GM12874 (cell line): Measurements from ENCODE around the gene ANKS3.

Experiments used
- CTCF ChIP-seq: IDR thresholded peaks from 2 replicates; pipeline ENCODE4 v1.5.1; 2011; ENCODE audit warnings: low read depth, mild to moderate bottlenecking, control low read depth, low read length, moderate library complexity; ENCODE audit not compliant: insufficient read depth

Gene ANKS3

DNA sequence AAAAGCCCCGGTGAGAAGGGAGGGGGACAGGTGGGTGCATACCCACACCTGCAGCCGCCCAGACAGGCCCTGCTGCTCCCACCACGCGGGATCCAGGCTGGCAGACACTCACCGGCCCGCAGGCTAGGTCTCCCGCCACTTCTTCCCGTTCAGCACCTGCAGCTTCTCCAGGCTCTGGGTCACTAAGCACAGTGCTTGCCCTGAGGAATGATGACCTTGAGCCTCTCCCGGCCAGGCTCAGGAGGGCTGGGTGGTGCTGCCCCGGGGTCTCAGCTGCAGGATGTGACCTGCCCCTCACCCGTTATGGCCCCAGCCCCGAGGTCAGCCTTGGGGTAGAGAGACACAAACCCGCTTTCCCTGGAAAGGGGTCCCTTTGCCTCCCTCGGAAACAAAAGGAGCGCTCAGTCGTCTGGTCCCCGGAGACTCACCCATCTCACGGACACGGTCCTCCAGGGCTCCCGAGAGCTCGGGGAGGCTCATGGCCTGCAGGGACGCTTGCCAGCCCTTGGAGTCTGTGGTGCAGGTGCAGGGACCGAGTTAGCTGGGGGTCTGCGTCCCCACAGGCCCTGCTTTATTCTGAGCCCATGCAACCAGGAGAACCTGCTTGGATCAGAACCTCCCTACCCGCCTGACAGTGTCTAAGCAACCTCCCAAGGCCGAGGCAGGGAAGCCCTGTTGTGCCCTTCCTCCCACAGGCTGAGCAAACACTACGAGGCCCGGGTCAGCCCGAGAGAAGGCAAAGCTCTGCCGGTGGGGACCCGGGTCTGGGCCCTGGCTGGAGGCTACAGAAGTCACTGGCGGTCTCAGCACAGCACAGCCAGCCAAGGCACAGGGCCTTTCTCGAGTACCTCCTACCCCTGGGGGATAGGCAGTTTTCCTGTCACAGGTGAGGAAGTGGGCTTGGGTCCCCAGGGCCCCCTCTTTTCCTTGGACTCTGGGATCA is 36.9 kb downstream of the ANKS3 start:
- TF ChIP-seq CTCF = no peak

GRCh38 chr16:4696172-4696904 is 37.7 kb downstream of the ANKS3 start:
- no peak for TF ChIP-seq CTCF

DNA sequence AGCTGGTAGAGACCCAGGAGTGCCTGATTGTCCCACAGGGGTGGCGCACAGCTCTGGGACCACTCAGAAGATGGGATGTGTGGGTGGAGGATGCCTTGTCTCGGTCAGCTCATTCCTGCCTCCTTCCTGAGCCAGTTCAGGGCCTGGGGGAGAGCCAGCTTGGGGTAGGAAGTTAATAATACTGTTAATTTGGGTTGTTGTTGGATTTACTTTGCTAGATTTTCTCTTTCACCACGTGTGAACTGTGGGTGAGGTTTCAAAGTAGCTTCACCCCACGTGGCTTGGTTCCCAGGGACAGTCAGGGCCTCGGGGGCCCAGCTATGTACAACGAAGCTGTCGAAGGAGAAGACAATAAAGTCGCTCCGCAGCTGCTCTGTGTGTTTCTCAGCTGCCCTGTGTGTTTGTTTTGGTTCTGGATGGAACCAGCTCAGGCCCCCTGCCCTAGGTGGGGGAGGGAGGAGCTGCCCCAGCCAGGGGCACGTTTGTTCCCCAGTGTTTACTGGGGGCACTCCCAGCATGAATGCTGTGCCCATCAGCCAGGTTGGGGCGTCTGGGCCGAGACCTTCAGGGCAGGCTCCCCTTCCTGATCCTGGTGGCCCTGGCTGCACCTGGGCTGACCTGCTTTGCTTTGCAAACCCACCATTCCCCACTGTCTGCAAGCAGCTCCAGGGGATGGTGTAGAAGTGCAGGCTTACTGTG is 38.4 kb downstream of the ANKS3 start:
- no peak for TF ChIP-seq CTCF

DNA sequence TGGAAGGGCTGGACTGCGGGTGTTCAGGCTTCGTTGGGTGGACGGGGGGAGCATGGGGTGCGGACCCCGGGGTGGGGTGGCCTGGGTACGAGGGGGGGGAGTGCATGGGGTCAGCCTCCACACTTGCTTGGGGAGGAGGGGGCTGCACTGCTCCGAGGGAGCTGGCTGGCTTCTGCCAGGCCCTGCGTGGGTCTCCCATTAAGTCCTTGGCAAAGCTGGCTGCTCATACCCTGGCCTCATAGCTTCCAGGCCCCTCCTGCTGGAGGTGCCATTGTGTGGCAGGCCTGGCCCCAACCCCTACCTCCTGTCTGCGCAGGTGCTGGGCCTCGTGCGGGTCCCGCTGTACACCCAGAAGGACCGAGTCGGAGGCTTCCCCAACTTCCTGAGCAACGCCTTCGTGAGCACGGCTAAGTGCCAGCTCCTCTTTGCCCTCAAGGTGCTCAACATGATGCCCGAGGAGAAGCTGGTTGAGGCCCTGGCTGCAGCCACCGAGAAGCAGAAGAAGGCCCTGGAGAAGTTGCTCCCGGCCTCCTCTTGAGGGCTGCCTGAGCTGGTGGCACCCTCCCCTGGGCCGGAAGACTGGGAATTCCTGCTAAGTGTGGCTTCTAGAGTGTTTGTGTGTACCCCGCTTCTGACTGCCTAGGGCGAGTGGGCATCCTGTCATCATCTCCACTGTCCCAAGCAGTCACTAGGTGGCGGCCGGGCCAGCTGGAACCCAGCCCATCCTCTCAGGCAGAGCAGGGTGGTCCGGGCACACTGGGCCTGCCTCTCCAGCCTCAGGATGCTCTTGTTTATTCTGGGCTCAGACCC is 39.2 kb downstream of the ANKS3 start:
- no peak for TF ChIP-seq CTCF

GRCh38 chr16:4693956-4694641 is 40.0 kb downstream of the ANKS3 start:
- no peak for TF ChIP-seq CTCF

- no peak for TF ChIP-seq CTCF
Observed at GRCh38 chr16:4693296-4693955, 40.6 kb downstream of the ANKS3 start, which contains the start of gene NUDT16L1. TSS of gene NUDT16L1 (plus strand) at chr16:4693562. CDS start at chr16:4693727, 165 bp downstream.
